ENCODE measurements around the gene FIBP. TPM values are rescaled to one million over a fixed set of nuclear protein-coding genes. Genes with fewer than 3 reads are reported as not detected.
A peak's percentile ranks its signal among the peaks of the same experiment; 100 is the strongest.

FIBP gene
- total RNA-seq, 2 experiments from 2014 or later, result 78.8 to 79.9 TPM

- Mint-ChIP-seq H3K4me3 (no peak overlapping the region), H3K27me3 (no peaks in the 10 kb centered on the region), H3K4me1 (ENCODE audit: low read depth) (peaks cover 18% of the 10 kb centered on the region), H3K9me3 (no peaks in the 10 kb centered on the region), H3K36me3 (ENCODE audit: low read depth) (peaks cover 15% of the 10 kb centered on the region), H3K27ac (peak overlapping the region; percentile 10)
- ChIA-PET POLR2A (interaction anchor here (0.6 to 1.6 kb wide), 6 partner anchors 13 to 731 kb away, joined by 3 to 7 read pairs (median 4); partner anchors contain the start of gene CCDC85B), CTCF (interaction anchor here (1.0 to 2.4 kb wide), 4 partner anchors 11 to 72 kb away, joined by 3 to 16 read pairs (median 4); no protein-coding TSS in a partner anchor)
- ATAC-seq (no peak), DNase-seq (no peak)
- no peak for TF ChIP-seq CTCF (IDR thresholded peaks at IDR 0.05)
- intact Hi-C loops (cut with micrococcal nuclease), result no loop called here
Observed at GRCh38 chr11:65922565-65922964, 34.3 kb upstream of the FIBP start.

GRCh38 chr11:65921876-65922275 is 33.6 kb upstream of the FIBP start:
- DNase-seq (no peak), ATAC-seq (no peak)
- H3K4me3 Mint-ChIP-seq, result no peak overlapping the region
- H3K36me3 Mint-ChIP-seq (ENCODE audit: low read depth), result peaks cover 18% of the 10 kb centered on the region
- intact Hi-C loops (cut with micrococcal nuclease), result no loop called here
- TF ChIP-seq CTCF (IDR thresholded peaks at IDR 0.05), result no peak
- CTCF ChIA-PET, result interaction anchor here (0.6 kb wide), 1 partner anchor 23 kb away, joined by 3 read pairs; no protein-coding TSS in a partner anchor
- H3K27ac Mint-ChIP-seq, result peak overlapping the region; percentile 16
- no peaks in the 10 kb centered on the region for H3K27me3 Mint-ChIP-seq
- POLR2A ChIA-PET, result interaction anchor here (0.6 to 2.6 kb wide), 7 partner anchors 14 to 730 kb away, joined by 3 to 16 read pairs (median 3); partner anchors contain the start of genes CCDC85B and FIBP
- H3K9me3 Mint-ChIP-seq, result no peaks in the 10 kb centered on the region
- H3K4me1 Mint-ChIP-seq (ENCODE audit: low read depth), result peaks cover 18% of the 10 kb centered on the region

GRCh38 chr11:65921033-65921555 is 32.8 kb upstream of the FIBP start:
- ChIA-PET POLR2A (interaction anchor here (0.6 to 2.6 kb wide), 5 partner anchors 22 to 60 kb away, joined by 3 to 16 read pairs (median 8); partner anchors contain the start of genes CCDC85B, FIBP and FOSL1), CTCF (interaction anchor here (0.6 to 1.8 kb wide), 2 partner anchors 23 to 37 kb away, joined by 3 to 8 read pairs; no protein-coding TSS in a partner anchor)
- ATAC-seq (no peak), DNase-seq (no peak)
- peaks cover 26% of the 10 kb centered on the region for H3K4me1 Mint-ChIP-seq (ENCODE audit: low read depth)
- peak overlapping the region; percentile 92 for H3K4me3 Mint-ChIP-seq
- peak overlapping the region; percentile 84 for H3K27ac Mint-ChIP-seq
- no peaks in the 10 kb centered on the region for H3K27me3 Mint-ChIP-seq
- TF ChIP-seq CTCF (IDR thresholded peaks at IDR 0.05), result no peak
- peaks cover 22% of the 10 kb centered on the region for H3K36me3 Mint-ChIP-seq (ENCODE audit: low read depth)
- H3K9me3 Mint-ChIP-seq, result no peaks in the 10 kb centered on the region
- intact Hi-C loops (cut with micrococcal nuclease), result no loop called here

- Mint-ChIP-seq H3K27me3 (no peaks in the 10 kb centered on the region), H3K36me3 (ENCODE audit: low read depth) (peaks cover 22% of the 10 kb centered on the region), H3K4me1 (ENCODE audit: low read depth) (peaks cover 28% of the 10 kb centered on the region), H3K27ac (peak overlapping the region; percentile 84), H3K9me3 (no peaks in the 10 kb centered on the region), H3K4me3 (peak overlapping the region; percentile 92)
- ChIA-PET POLR2A (interaction anchor here (0.6 to 2.6 kb wide), 7 partner anchors 9 to 1416 kb away, joined by 3 to 16 read pairs (median 4); partner anchors contain the start of genes CCDC85B, FIBP and FOSL1), CTCF (interaction anchor here (1.8 kb wide), 1 partner anchor 36 kb away, joined by 8 read pairs; no protein-coding TSS in a partner anchor)
- intact Hi-C loops (cut with micrococcal nuclease), result no loop called here
- DNase-seq (no peak), ATAC-seq (no peak)
- TF ChIP-seq CTCF (IDR thresholded peaks at IDR 0.05), result no peak
Observed at GRCh38 chr11:65920372-65920802, 32.1 kb upstream of the FIBP start.
